ENCODE measurements around the gene RAB4A. TPM values are rescaled to one million over a fixed set of nuclear protein-coding genes. Genes with fewer than 3 reads are reported as not detected.

The RAB4A gene
- total RNA-seq, 3 donors from 2014 or later (not counting 1 experiment from before 2014, with no cell fraction given), result 31.2 to 47.1 (median 31.6) TPM

DNA sequence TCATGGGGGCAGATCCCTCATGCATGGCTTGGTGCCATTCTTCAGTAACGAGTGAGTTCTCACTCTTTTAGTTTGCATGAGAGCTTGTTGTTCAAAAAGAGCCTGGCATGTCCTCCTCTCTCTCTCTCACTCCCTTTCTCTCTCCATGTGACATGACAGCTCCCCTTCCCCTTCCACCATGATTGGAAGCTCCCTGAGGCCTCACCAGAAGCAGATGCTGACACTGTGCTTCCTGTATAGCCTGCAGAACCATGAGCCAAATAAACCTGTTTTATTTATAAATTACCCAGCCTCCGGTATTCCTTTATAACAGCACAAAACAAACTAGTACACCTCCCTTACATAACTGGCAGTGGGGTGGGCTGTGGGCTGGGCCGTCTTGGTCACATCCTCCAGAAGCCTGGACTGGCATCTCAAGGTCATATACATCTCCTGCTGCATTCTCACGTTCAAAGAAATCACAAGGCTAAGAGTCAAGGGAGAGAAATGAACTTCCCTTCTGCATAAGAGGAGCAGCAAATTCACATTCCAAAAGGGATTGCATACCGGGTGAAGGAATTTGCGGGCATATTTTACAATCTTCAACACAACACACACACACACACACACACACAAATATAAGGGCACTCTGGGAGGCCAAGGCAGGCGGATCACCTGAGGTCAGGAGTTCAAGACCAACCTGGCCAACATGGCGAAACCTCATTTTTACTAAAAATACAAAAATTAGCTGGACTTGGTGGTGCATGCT is 74.2 kb downstream of the RAB4A start:
- Histone ChIP-seq H3K9me3 (ENCODE audit: control insufficient read depth, insufficient read depth, low read length) (no peaks in the 10 kb centered on the region), H3K36me3 (ENCODE audit: control insufficient read depth, insufficient read depth, low read length) (no peaks in the 10 kb centered on the region), H3K27me3 (ENCODE audit: control insufficient read depth, insufficient read depth, low read length) (peaks cover 3% of the 10 kb centered on the region), H3K4me1 (ENCODE audit: control insufficient read depth, insufficient read depth, low read length) (peaks cover 21% of the 10 kb centered on the region), H3K4me3 (ENCODE audit: low read length) (no peak overlapping the region), H3K27ac (ENCODE audit: low read length) (no peak overlapping the region)
- Mint-ChIP-seq H3K4me1 (peaks cover 21 to 23% of the 10 kb centered on the region in 2 donors), H3K27ac (no peak overlapping the region), H3K36me3 (no peaks in the 10 kb centered on the region), H3K27me3 (ENCODE audit: low read depth in 2 of 2) (peaks cover 28 to 30% of the 10 kb centered on the region in 2 donors), H3K4me3 (peak overlapping the region; percentile 63), H3K9me3 (no peaks in the 10 kb centered on the region)
- ATAC-seq, result no peak
- TF ChIP-seq, protein P1, sequence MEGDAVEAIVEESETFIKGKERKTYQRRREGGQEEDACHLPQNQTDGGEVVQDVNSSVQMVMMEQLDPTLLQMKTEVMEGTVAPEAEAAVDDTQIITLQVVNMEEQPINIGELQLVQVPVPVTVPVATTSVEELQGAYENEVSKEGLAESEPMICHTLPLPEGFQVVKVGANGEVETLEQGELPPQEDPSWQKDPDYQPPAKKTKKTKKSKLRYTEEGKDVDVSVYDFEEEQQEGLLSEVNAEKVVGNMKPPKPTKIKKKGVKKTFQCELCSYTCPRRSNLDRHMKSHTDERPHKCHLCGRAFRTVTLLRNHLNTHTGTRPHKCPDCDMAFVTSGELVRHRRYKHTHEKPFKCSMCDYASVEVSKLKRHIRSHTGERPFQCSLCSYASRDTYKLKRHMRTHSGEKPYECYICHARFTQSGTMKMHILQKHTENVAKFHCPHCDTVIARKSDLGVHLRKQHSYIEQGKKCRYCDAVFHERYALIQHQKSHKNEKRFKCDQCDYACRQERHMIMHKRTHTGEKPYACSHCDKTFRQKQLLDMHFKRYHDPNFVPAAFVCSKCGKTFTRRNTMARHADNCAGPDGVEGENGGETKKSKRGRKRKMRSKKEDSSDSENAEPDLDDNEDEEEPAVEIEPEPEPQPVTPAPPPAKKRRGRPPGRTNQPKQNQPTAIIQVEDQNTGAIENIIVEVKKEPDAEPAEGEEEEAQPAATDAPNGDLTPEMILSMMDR (IDR thresholded peaks at IDR 0.05), result no peak
- WGBS (ENCODE audit: insufficient coverage), result 84% methylated on average over 8 of the region's 8 CpGs
- intact Hi-C loops (cut with micrococcal nuclease), result loop anchor here (5.0 kb wide), 2 partner anchors 73 to 137 kb away; partner anchors contain the start of gene RAB4A
- no peak for DNase-seq

GRCh38 chr1:229347528-229347927 is 76.6 kb downstream of the RAB4A start:
- H3K4me3 ChIP-seq (ENCODE audit: low read length), result no peak overlapping the region
- no peak overlapping the region for H3K27ac ChIP-seq (ENCODE audit: low read length)
- 78% methylated on average over 3 of the region's 3 CpGs for WGBS (ENCODE audit: insufficient coverage)
- Mint-ChIP-seq H3K4me1 (peaks cover 8% of the 10 kb centered on the region in 2 donors), H3K4me3 (no peak overlapping the region), H3K27me3 (ENCODE audit: low read depth in 2 of 2) (peaks cover 30 to 42% of the 10 kb centered on the region in 2 donors), H3K27ac (no peak overlapping the region), H3K36me3 (no peaks in the 10 kb centered on the region), H3K9me3 (no peaks in the 10 kb centered on the region)
- intact Hi-C loops (cut with micrococcal nuclease), result no loop called here
- H3K27me3 ChIP-seq (ENCODE audit: control insufficient read depth, insufficient read depth, low read length), result peaks cover 3% of the 10 kb centered on the region
- no peaks in the 10 kb centered on the region for H3K9me3 ChIP-seq (ENCODE audit: control insufficient read depth, insufficient read depth, low read length)
- ATAC-seq (no peak), DNase-seq (no peak)
- H3K4me1 ChIP-seq (ENCODE audit: control insufficient read depth, insufficient read depth, low read length), result peaks cover 9% of the 10 kb centered on the region
- TF ChIP-seq, protein P1 (IDR thresholded peaks at IDR 0.05), result no peak
- H3K36me3 ChIP-seq (ENCODE audit: control insufficient read depth, insufficient read depth, low read length), result no peaks in the 10 kb centered on the region

DNA sequence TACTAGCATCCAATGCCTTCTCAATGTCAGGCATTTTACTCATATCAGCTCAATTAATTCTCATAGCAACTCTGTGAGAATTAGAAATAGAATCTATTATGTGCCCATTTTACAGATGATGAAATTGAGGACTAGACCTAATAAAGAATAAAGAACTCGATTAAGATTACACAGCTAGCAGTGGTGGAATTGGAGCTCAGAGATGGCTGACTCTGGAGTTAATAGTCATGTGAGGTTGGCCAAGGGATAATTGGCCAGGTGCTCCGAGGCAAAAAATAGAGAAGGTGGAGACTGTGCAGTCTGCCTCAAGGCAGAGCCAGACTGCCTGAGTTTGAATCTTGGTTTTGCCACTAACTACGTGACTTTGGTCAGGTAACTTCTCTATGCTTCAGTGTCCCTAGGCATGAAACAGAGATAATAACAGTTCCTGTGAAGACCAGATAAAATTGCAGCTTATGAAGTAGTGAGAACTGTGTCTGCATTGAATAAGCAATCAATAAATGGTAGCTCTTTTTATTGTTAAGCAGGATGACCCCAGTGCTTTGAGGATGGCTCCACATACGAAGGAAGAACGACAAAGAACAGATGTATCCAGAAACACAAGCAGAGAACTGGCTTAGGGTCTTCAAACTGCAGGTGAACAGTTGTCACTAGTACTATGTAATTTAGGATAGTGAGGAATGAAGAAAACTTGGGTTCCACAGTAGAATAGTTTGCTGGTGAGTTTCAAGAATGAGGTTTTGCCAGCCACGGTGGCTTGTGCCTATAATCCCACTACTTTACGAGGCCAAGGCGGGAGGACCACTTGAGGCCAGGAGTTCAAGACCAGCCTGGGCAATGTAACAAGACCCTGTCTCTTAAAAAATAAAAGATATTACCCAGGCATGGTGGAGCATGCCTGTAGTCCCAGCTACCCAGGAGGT is 78.8 kb downstream of the RAB4A start:
- H3K27me3 ChIP-seq (ENCODE audit: control insufficient read depth, insufficient read depth, low read length), result peaks cover 8% of the 10 kb centered on the region
- intact Hi-C loops (cut with micrococcal nuclease), result no loop called here
- WGBS (ENCODE audit: insufficient coverage), result 87% methylated on average over 8 of the region's 8 CpGs
- H3K9me3 ChIP-seq (ENCODE audit: control insufficient read depth, insufficient read depth, low read length), result no peaks in the 10 kb centered on the region
- DNase-seq, result no peak
- Mint-ChIP-seq H3K4me3 (no peak overlapping the region), H3K36me3 (peaks cover 5% of the 10 kb centered on the region), H3K4me1 (no peaks in the 10 kb centered on the region), H3K27ac (no peak overlapping the region), H3K27me3 (ENCODE audit: low read depth in 2 of 2) (peaks cover 38 to 56% of the 10 kb centered on the region in 2 donors), H3K9me3 (peaks cover 0 to 2% of the 10 kb centered on the region in 2 donors)
- TF ChIP-seq, protein P1 (IDR thresholded peaks at IDR 0.05), result no peak
- no peak overlapping the region for H3K27ac ChIP-seq (ENCODE audit: low read length)
- no peaks in the 10 kb centered on the region for H3K36me3 ChIP-seq (ENCODE audit: control insufficient read depth, insufficient read depth, low read length)
- no peaks in the 10 kb centered on the region for H3K4me1 ChIP-seq (ENCODE audit: control insufficient read depth, insufficient read depth, low read length)
- ATAC-seq, result no peak
- H3K4me3 ChIP-seq (ENCODE audit: low read length), result no peak overlapping the region
